ENCODE results near the gene SLC26A11. TPM values are rescaled to one million over a fixed set of nuclear protein-coding genes. Genes with fewer than 3 reads are reported as not detected.

The SLC26A11 gene
- total RNA-seq, 2 experiments from 2014 or later: 4.9 to 7.1 TPM

Other genes starting within 250 kb of the SLC26A11 start
- gene TBC1D16, start 184.6 kb upstream of the SLC26A11 start, total RNA-seq: 1 to 10 TPM; 6.5 to 6.8 TPM
- gene CCDC40, start 183.8 kb upstream of the SLC26A11 start, total RNA-seq: 1 to 10 TPM; 2.6 to 2.7 TPM
- gene GAA, start 118.8 kb upstream of the SLC26A11 start, total RNA-seq: 10 to 100 TPM; 38.7 to 43.1 TPM
- 100 to 1,000 TPM; 179 to 183 TPM for gene EIF4A3, start 73.3 kb upstream of the SLC26A11 start, total RNA-seq
- gene CARD14, start 50.4 kb upstream of the SLC26A11 start, total RNA-seq: not detected
- gene SGSH, start 94 bp upstream of the SLC26A11 start, total RNA-seq: 10 to 100 TPM; 11.3 to 12.2 TPM
- 100 to 1,000 TPM; 152 TPM for gene RNF213, start 40.4 kb downstream of the SLC26A11 start, total RNA-seq
- gene ENDOV, start 194.7 kb downstream of the SLC26A11 start, total RNA-seq: 10 to 100 TPM; 11.9 to 15.2 TPM

All from activated CD8-positive, alpha-beta memory T cell treated with anti-CD3 and anti-CD28 coated beads for 36 hours (primary cell).